GM18873 (cell line): ENCODE measurements around the gene MAP3K7CL.

Experiments
- ATAC-seq: cut with Tn5 transposase; IDR thresholded peaks from one replicate; pipeline ENCODE4 v1.9.1; 2021; ENCODE audit warnings: mild to moderate bottlenecking, moderate library complexity, moderate number of reproducible peaks; ENCODE audit not compliant: unreplicated experiment, low FRiP score

The MAP3K7CL gene, protein sequence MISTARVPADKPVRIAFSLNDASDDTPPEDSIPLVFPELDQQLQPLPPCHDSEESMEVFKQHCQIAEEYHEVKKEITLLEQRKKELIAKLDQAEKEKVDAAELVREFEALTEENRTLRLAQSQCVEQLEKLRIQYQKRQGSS

DNA sequence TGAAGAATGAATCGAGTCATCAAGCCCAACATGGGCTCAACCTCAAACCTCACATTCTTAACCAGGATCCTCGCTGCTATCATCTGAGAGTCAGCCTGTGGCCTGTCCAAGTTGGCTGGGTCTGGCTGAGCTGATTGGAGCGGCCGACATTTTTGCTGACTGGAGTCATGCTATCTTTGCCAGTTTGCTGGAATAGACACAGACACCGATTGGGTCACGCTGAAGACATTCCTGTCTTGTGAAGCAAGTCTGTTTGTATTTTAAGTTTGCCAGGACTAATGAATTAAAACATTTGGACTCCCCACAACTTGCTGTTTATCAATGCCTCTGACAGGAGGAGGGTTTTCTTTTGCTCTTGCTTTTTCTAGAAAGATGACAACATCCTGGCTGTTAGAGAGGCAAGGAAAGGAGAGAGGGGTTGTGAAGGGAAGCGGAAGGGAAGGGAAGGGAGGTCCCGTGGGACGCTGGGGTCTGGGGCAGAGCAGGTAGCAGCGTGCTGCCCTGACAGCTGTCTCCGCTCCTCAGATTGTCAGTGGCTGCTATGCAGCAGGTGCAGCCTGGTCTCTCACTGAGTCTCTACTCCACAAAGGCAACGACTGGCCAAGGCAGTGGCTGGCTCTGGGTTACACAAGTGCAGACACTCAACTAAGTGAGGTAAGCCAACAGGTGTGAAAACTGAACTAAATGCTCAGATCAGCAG, at the start of gene MAP3K7CL:
MAP3K7CL (plus strand) TSS at position 375 of the 700 bp plus-strand sequence. CDS start 2,701 bp downstream, outside the sequence.
- no peak for ATAC-seq

- no peak for ATAC-seq
Measured at GRCh38 chr21:29082046-29082815, 48.2 kb upstream of the MAP3K7CL start.

DNA sequence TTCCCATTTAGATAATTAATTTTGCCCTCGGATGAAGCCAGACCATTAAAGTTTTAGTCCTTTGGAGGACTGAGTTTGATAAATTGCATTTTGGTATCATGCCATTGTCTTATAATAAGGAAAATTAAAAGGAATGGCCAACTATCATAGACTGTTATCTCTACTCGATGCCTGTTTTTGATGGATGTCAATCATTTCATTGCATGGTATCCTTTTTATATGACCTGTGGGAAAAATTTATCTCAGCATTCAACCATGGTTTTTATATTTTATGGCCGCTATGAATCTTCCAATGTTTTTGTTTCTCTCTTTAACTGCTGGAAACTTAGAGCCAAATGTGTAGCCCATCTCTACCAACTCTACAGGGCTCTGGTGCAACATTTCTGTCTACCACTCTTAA, 47.1 kb upstream of the MAP3K7CL start:
- ATAC-seq, result no peak

DNA sequence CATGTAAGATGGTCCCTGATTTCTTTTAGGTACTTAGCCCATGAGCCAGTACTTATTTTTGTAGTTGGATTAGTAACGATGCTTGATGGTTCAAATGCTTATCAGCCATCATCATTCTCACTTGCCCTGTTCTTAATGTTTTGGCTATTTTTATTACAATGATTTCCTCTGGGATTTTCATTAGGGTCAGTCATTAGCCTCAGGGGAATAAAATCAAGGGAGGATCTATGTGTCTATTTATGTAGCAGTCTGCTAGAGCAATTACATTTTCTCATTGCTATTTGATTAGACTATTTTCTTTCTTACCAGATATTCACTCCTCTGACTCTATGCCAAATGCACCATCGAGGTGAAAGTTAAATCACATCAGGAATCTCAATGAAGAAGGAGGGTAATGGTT, 46.1 kb upstream of the MAP3K7CL start:
- ATAC-seq, result no peak

DNA sequence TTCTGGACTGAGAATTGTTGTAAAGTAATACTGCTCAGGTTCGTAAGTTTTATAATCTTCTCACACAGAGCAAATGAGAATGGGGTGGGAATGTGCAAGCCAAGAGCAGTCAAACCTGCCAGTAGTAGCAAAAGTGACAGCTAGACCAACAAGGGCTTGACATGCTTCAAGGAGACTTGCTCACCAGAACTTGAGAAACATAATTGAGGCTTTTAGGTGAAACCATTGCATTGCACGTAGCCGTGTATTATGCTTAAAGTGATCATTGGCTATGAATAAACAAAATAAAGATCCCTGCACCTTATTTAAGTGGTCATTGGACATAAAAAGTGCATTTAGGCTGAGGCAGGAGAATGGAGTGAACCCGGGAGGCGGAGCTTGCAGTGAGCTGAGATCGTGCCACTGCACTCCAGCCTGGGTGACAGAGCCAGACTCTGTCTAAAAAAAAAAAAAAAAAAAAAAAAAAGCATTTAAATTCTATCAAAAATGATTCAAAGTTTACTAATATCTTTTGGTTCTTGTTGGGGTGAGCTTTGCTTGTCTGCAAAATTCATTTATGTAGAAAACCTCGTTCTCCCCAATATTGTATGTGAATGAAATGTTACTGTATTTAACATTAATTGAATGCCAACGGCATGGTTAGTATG, 45.2 kb upstream of the MAP3K7CL start:
- no peak for ATAC-seq

DNA sequence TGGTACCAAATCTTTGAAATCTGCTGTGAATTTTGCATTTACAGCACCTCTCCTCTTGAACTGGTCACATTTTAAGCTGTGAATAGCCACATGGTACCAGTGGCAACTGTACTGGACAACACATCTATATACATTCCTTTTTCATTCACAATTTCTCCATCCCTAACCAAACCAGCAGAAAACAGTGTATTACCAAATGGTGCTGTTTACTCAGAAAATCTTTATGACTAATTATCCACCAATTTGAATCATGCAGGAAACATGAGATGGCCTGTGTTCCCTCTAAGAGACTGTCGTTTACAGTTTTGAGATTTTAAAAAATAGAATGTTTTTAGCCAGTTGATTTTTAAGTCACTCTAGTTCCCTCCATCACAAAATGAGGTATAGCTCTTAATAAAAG, 39.4 kb upstream of the MAP3K7CL start:
- ATAC-seq, result no peak

- ATAC-seq, result no peak
Measured at GRCh38 chr21:29092102-29092959, 38.1 kb upstream of the MAP3K7CL start.

GRCh38 chr21:29096218-29097015, 34.0 kb upstream of the MAP3K7CL start:
- ATAC-seq, result no peak

GRCh38 chr21:29098156-29098555, 32.3 kb upstream of the MAP3K7CL start:
- no peak for ATAC-seq

DNA sequence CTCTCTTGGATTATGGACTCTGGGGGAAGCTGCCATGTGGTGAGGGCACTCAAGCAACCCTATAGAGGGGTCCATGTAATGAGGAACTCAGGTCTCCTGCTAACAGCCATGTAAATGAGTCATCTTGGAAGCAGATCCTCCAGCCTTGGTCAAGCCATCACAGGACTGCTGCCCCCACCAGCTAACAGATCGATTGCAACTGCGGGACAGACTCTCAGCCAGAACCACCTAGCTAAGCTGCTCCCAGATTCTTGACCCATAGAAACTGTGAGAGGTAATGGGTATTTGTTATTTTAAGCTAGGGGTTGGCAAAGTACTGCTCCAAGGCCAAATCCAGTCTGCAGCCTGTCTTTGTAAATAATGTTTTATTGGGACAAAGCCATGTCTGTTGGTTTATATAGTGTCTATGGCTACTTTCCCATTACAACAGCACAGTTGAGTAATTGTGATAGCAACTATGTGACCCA, 27.6 kb upstream of the MAP3K7CL start:
- ATAC-seq, result no peak

DNA sequence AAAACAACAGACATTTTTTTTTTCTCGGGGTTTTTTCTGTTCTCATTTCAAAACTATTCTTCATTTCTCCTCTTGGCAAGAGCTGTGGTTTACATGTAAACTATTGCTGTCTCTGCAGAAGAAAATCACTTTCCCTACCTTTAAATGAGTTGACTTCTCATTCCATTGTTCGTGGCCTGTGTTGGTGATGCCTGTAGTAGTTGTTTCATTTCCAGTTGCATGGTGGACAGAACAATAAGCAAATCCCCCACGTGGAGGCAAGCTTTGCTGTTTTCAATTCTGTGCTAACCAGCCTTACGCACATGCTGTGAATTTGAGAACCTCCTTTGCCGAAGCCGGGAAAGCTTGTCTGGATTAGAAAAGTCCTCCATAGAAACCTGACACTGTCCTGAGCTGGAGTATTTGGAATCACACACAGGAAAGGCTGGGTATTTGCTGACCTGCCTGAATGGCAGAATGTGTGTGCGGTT, 26.2 kb upstream of the MAP3K7CL start:
- ATAC-seq, result no peak

GRCh38 chr21:29105218-29105617, 25.2 kb upstream of the MAP3K7CL start:
- ATAC-seq, result no peak

- ATAC-seq, result no peak
Measured at GRCh38 chr21:29114765-29115500, 15.5 kb upstream of the MAP3K7CL start.

GRCh38 chr21:29115899-29116298, 14.5 kb upstream of the MAP3K7CL start:
- ATAC-seq, result no peak

DNA sequence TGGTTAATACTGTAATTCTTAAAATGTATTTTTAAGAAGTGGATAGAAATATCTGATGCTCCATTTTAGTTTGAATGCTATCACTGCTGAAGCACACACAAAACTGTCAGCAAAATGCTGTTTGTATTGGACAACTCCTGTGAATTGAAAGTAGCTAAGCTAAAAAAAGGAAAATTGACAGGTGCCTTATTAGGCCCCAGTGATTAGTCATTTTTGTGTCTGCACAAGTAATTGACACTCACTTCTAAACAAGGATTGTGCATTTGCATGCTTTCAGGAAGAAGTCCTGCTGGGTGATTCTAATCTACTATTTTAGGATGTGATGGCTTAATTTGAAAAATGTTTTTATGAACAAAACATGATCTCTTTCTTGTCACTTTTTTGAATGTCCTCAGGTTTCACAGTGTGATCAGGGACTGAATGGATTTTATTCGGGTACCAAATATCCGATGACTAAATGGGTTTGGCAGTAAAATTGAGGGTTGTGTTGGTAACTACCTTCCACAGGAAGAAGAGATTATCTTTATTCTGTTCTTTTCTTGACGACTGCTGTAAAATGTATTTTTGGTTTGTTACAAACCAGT, 13.0 kb upstream of the MAP3K7CL start:
- ATAC-seq, result no peak

DNA sequence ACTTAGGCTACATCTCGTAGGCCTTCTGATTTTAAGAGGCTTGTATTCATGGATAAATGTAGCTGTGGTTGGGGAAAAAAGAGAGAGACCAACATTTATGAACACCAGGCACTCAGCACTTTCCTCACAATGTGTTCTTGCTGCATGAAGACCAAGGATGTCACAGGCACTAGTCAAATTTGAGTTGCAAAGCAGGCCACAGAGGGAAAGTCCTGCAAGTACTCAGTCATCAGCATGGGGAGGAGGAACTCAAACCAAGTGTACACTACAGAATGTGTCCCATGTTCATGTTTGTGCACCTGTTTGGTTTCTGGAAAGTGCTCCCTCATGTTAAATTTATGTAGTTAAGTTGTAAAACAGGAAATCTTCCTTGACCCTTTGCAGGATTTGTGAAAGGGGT, 8.7 kb upstream of the MAP3K7CL start:
- peak; percentile 83 for ATAC-seq

DNA sequence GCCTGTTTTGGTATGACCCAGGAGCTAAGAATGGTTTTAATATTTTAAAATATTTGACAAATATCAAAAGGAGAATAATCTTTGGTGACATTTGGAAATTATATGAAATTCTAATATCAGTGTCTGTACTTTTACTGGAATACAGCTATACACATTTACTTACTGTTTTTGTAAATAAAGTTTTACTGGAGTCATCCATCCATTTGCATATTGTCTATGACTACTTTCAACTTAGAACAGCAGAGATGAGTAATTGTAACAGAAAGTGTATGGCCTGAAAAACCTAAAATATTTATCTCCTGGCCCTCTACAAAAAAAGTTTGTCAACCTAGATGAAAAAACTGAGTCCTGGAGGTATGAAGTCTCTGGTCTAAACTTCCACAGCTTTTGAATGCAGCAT, 5.8 kb upstream of the MAP3K7CL start:
- ATAC-seq, result no peak

DNA sequence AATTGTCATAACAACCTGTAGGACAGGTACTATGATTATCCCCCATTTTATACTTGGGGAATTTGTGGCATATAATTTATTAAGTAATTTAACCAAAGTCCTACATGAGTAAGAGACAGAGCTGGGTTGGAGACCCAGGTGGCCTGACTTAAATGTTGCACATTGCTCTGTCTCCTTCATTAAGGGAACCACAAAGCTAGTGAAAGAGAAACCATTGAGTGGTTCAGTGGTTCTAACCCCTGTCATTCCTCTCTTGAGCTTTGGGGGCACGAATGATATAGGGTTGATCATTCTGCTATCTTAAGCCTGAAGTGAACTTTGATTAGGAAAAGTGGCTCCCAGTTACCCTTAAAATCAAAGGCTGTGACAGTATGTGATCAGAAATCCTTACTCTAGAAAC, 5.3 kb upstream of the MAP3K7CL start:
- peak; percentile 69 for ATAC-seq
